HG03575 (cell line): ENCODE results near the gene KRTAP5-9.
"Not testable (repeated sequence)": the region's sequence is repeated elsewhere in the genome, so short reads cannot be mapped to it uniquely, and the experiment has no call there.

Experiments used
- ATAC-seq: cut with Tn5 transposase; IDR thresholded peaks from one replicate; pipeline ENCODE4 v1.9.1; 2021; ENCODE audit not compliant: unreplicated experiment, insufficient number of reproducible peaks, low FRiP score; ENCODE audit errors: extremely low read depth

KRTAP5-9 gene

GRCh38 chr11:71554996-71555395, 6.8 kb downstream of the KRTAP5-9 start:
- no peak for ATAC-seq

- ATAC-seq = no peak
These were observed 7.3 kb downstream of the KRTAP5-9 start for GRCh38 chr11:71555508-71555907.

- ATAC-seq = no peak
These were observed 7.8 kb downstream of the KRTAP5-9 start for GRCh38 chr11:71556018-71556417.

DNA sequence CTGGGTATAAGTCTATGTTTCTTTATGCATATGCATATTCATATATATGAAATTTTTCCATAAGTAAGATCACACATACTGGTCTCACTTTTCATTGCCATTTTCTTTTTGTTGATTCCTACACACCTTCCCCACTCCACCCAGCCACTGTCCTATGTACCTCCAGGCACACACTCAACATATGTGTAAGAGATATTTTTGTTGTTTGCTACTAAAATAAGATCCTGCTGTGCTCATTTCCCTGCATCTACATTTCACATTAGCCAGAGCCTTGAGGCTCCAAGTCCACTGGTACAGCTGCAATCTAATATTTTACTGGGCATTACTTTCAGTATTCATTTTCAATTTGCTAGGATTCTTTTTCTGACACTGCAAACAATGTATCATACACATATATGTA, 9.0 kb downstream of the KRTAP5-9 start:
- ATAC-seq = no peak

DNA sequence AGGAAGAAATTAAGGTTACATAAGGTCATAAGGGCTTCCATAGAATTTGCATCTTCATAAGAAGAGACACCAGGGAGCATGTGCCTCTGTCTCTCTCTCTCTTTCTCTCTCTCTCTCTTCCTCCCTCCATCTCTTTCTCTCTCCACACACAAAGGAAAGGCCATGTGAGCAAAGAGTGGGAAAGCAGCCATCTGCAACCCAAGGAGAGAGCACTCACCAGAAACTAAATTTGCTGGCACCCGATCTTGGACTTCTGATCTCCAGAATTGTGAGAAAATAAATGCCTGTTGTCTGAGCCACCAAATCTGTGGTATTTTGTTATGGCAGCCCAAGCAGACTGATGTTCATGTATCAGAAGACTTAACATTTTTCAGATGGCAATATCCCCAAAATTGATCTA, 10.8 kb downstream of the KRTAP5-9 start:
- no peak for ATAC-seq

DNA sequence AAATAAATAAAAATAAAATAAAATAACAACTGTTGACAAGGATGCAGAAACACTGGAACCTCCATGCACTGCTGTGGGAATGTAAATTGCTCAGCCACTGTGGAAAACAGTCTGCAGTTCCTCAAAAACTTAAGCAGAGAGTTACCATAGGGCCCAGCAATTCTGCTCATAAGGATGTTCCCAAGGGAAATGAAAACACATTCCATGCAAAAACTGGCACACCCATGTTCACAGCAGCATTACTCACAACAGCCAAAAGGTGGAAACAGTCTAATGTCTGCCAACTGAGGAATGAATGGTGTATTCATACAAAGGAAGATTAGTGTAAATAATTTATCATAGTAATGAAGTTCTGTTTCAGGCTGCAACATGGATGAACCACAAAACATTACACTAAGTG, 13.9 kb downstream of the KRTAP5-9 start:
- no peak for ATAC-seq

DNA sequence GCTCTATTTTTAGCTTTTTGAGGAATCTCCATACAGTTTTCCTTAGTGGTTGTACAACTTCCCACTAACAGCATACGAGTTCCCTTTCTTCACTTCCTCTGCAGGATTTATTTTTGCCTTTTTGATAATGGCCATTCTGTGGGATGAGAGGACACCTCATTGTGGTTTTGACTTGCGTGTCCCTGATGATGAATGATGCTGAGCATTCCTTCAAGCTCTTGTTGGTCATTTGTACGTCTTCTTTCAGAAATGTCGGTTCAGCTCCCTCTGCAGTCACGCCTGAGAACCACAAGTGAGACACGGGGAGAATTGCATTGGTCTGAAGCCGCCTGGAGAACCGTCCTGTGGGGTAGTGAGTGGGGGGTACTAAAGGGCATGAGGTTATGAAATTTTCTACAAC, 15.2 kb downstream of the KRTAP5-9 start:
- ATAC-seq = no peak

DNA sequence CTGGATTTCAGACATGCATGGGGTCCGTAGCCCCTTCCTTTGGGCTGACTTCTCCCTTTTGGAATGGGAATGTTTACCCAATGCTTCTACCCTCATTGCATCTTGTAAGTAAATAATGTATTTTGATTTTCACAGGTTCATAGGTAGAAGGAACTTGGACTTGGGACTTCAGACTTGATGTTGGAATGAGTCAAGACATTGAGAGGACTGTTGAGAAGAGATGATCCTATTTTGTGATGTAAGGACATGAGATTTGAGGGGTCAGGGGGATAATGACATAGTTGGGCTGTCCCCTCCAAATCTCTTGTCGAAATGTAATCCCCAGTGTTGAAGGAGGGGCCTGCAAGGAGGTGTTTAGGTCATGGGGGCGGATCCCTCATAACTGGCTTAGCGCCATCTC, 16.2 kb downstream of the KRTAP5-9 start:
- ATAC-seq = no peak

- ATAC-seq = no peak
These were observed 17.0 kb downstream of the KRTAP5-9 start, which contains the start of gene KRTAP5-10 for GRCh38 chr11:71565263-71565662. TSS of gene KRTAP5-10 (plus strand) at chr11:71565563. CDS start at chr11:71565588, 25 bp downstream.

GRCh38 chr11:71566081-71566620, 17.9 kb downstream of the KRTAP5-9 start:
- ATAC-seq = no peak

DNA sequence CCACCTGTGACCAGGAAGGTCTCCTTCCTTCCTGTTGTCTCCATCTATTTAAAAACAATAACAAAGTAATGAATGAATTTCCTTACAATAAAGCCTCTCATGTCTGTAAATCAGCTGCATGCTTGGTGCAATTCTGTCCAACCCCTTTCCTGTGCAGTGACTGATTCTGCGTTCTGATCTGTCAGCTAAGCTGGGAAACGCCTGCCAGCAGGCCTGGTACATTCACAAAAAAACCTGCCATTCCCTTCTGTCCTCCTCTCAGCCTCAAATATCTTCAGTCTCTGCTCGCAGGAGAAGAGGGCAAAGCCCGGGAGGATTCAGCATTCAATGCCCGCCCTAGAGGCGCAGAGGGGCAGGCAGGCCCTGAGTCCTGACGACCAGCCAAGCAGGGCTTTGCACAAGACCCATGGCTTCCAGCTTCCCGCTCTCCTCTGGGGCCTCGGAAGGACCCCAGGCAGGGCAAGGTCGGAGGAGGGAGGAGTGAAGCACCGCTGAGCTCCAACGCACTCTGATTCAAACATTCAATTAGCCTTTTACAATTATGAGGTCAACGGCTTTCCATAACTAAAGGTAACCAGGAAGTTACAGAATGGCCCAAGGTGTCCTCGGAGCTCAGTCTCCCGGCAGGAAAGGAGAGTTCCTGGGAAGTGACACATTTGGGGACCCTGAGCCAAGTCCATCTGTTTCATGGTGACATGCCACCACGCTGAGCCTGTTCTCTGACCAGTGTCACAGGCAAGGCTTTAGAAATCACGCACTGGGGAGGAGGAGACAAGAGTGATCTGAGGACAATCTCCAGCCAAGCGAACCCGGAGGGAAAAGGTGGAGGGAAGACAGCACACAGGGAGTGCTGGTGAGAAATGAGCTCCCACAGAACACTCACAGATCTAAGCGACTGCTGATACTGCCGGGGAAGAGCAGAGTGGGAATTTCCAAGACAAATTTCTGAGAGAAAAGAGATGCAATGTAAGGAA, 18.7 kb downstream of the KRTAP5-9 start:
- not testable (repeated sequence) for ATAC-seq

DNA sequence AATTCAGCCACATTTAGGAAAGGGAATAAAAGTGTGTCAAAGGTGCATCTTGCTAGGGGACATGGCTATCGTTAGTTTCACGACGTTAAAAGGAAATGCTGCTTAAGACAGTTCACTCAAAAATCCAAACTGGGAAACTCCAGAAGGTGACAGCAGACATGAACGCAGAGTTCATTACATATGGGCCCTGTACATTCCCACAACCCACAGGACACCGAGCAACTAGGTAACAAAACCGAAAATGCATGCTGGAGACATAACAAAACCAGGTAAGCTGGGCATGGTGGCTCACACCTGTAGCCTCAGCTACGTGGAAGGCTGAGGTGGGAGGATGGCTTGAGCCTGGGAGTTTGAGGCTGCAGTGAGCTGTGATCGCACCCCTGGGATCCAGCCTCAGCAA, 19.4 kb downstream of the KRTAP5-9 start:
- ATAC-seq = not testable (repeated sequence)

DNA sequence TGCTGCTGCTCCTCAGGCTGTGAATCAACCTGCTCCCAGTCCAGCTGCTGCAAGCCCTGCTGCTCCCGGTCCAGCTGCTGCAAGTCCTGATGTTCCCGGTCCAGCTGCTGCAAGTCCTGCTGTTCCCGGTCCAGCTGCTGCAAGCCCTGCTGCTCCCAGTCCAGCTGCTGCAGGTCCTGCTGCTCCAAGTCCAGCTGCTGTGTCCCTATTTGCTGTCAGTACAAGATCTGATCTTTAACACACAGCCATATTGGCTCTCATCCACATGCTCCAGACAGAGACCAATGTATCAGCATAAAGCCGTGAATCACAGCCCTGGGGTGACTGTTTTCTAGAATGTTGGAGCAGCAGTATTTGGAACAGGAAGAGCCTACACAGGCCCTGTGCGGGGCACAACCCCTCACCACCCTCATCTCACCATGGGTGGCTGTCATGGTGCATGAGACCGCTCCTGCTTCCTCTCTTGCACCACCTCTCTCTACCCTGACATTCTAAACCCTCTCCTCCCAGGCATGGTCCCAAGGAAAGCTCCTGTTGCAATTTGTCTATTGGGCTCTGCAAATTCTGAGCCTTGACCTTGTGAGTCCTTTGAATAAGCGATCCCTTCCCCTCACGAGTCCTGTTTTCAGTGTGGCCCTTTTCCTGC, 20.6 kb downstream of the KRTAP5-9 start:
- ATAC-seq = no peak

DNA sequence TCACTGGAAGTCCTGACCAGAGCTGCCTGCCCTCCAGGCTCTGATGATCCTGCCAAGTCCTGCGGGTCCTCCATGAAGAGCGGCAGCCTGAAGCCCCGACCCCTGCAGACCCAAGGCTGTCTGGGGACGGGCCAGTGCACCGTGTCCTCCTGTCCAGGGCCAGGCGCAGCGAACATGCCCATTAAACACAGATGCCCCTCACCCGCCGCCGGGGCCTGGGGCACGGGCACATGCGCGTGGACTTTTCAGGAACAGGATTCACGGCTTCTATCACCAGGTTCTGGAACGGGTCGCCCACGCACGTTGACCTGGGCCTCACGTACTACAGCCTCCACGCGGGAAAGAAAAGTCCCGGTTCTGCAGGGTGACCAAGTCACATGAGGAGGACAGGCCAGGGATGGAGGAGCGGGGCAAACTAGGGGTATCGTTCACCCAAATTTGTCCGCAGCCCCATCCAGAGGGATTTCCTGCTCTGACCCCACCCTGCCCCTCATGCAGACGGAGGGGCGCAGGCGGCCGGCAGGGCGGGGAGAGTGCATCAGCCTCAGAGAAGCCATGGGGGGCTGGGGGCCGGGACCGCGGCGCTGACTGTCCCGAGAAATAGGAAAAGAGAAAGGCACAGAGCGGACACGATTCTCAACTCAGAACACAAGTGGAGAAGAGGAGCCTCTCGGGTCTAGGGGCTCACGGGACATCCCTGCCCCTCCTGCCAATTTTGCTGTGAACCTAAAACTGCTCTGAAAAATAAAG, 23.1 kb downstream of the KRTAP5-9 start:
- ATAC-seq = not testable (repeated sequence)

DNA sequence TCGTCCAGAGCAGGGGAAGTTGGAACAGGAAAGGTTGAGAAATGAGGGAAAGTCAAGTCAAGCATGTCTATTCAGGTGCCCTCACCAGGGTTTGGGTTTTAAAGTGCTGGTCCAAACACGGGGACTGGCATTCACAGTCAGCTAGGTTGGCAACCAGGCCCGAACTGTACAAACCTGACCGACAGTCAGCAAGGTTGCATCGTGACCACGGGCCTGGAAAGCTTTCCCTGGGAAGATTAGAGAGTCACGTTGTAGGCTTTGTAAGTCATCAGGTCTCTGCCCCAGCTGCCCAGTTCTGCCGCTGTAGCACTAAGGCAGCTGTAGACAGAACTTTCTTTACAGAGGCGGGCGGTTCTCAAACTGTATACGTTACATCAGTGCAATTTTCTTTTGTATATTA, 24.6 kb downstream of the KRTAP5-9 start:
- no peak for ATAC-seq

DNA sequence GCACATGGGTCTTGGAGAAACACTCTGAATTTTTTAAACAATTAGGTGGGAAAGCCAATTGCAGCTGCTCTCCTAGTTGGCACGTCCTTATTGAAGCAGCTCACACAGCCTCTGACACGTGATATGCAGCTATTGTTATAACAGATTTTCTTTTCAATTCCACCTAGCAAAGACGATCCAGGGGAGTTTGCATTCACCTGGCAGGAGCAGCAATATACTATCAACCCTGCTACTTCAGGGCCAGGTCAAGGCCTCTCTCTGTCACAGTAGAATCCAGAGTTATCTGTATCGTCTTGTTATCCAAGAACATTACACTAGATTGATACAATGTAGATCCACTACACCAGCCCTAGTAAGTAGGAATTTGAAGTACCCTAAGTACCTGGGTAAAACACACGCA, 26.2 kb downstream of the KRTAP5-9 start:
- ATAC-seq = no peak

GRCh38 chr11:71575723-71576424, 27.7 kb downstream of the KRTAP5-9 start:
- no peak for ATAC-seq

GRCh38 chr11:71576688-71577465, 28.7 kb downstream of the KRTAP5-9 start:
- not testable (repeated sequence) for ATAC-seq
